Left ventricle myocardium inferior (tissue), 1 donor: ENCODE measurements around the gene VCL. TPM values are rescaled to one million over a fixed set of nuclear protein-coding genes. Genes with fewer than 3 reads are reported as not detected.

Source experiments
- DNase-seq: peaks from one replicate; pipeline ENCODE4 v3.0.0-alpha.2; 2020
- H3K27ac ChIP-seq: fragments of 200-600 bp; replicated peaks from 2 replicates; pipeline ENCODE4 v1.8.0; 2021
- H3K27me3 ChIP-seq: fragments of 200-600 bp; 2 replicates; pipeline ENCODE4 v1.8.0; 2021; ENCODE audit warnings: low read depth
- H3K36me3 ChIP-seq: fragments of 200-600 bp; 2 replicates; pipeline ENCODE4 v1.8.0; 2021
- H3K4me1 ChIP-seq: fragments of 200-600 bp; 2 replicates; pipeline ENCODE4 v1.8.0; 2021
- H3K4me3 ChIP-seq: fragments of 200-600 bp; 2 replicates; pipeline ENCODE4 v1.8.0; 2021; ENCODE audit warnings: mild to moderate bottlenecking, moderate library complexity
- H3K9me3 ChIP-seq: fragments of 200-600 bp; replicated peaks from 2 replicates; pipeline ENCODE4 v1.8.0; 2021
- CTCF ChIP-seq: fragments of 200-600 bp; IDR thresholded peaks from 2 replicates; pipeline ENCODE4 v1.8.0; 2021; ENCODE audit warnings: antibody characterized with exemption, mild to moderate bottlenecking, borderline replicate concordance
- intact Hi-C: fragments of 100-400 bp; cut with micrococcal nuclease; formaldehyde crosslinking; loops from one replicate; pipeline ENCODE4 v1.11.0; 2022
- total RNA-seq: library from RNA; stranded (reverse); fragmentation: NEBNext Ultra II Directional; extraction: Animal tissue kit (Norgen Biotek cat#: 25700); gene quantifications from one replicate; pipeline ENCODE4 v1.2.1, GENCODE V29; 2021
- donor health status: DM: no; HTN: yes; CAD: no; lungs with severe emphysema.

Gene VCL
- total RNA-seq, 1 donor from 2014 or later: 227 TPM

DNA sequence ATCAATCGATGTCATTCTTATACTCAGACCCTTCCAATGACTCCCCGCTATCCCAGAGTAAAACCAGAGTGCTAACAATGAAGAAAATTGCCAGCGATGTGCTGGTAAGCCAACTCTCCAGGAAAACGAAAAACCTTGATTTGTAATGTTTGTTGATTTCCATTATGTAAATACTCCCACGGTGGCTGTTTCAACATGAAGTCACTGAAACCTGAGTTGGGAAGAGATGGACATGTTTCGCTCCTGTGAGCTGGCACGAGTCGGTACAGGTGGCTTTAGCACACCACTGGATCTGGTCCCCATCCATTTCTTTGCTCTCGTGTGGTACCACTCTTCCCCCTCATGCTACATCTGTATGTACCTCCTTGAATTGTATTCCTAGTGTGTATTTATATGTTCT, 99.9 kb downstream of the VCL start:
- no peak overlapping the region for H3K4me3 ChIP-seq
- no peaks in the 10 kb centered on the region for H3K9me3 ChIP-seq
- no peaks in the 10 kb centered on the region for H3K27me3 ChIP-seq
- H3K4me1 ChIP-seq: no peaks in the 10 kb centered on the region
- no peak overlapping the region for H3K27ac ChIP-seq
- TF ChIP-seq CTCF: no peak
- peaks cover 98% of the 10 kb centered on the region for H3K36me3 ChIP-seq
- no peak for DNase-seq
- intact Hi-C loops: no loop called here

DNA sequence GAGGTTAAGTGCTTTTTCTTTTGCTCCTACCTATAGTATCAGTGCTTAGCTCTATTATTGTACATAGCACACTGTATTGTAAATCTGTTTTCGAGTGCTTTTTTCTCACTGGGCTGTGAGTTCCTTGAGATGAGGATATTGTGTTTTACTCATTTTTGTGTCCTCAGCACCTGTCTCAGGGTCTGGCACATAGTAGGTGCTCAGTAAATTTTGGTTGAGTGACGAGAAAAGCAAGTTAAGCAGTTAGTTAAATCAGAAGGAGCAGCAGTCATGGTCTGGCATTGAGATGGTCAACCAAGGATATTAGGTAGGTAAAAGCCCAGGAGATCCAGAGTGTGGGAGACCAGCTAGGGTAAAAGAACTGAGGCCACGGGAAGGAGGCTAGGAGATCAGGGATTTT, 101.5 kb downstream of the VCL start:
- intact Hi-C loops: no loop called here
- DNase-seq: no peak
- Histone ChIP-seq H3K27me3 (no peaks in the 10 kb centered on the region), H3K4me1 (no peaks in the 10 kb centered on the region), H3K36me3 (peaks cover 98% of the 10 kb centered on the region), H3K4me3 (no peak overlapping the region), H3K27ac (no peak overlapping the region), H3K9me3 (no peaks in the 10 kb centered on the region)
- no peak for TF ChIP-seq CTCF

DNA sequence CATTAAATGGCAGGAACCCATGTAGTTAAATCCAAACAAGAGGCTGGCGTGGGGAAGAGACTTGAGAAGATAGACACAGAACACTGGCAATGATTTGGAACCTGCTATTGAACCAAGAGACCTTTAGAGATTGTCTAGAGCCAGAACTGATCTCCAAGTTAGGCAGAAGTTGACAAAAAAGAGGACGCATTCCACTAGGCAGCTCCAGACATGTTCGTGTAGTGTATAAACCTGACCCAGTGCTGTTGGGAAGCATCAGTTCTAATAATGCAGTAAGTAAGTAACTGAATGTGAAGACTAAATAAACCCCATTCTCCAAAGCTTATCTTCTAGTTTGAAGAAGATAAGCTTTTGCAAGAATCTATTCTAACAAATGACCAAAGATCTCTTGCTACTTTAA, 101.9 kb downstream of the VCL start:
- peaks cover 98% of the 10 kb centered on the region for H3K36me3 ChIP-seq
- H3K9me3 ChIP-seq: no peaks in the 10 kb centered on the region
- intact Hi-C loops: no loop called here

DNA sequence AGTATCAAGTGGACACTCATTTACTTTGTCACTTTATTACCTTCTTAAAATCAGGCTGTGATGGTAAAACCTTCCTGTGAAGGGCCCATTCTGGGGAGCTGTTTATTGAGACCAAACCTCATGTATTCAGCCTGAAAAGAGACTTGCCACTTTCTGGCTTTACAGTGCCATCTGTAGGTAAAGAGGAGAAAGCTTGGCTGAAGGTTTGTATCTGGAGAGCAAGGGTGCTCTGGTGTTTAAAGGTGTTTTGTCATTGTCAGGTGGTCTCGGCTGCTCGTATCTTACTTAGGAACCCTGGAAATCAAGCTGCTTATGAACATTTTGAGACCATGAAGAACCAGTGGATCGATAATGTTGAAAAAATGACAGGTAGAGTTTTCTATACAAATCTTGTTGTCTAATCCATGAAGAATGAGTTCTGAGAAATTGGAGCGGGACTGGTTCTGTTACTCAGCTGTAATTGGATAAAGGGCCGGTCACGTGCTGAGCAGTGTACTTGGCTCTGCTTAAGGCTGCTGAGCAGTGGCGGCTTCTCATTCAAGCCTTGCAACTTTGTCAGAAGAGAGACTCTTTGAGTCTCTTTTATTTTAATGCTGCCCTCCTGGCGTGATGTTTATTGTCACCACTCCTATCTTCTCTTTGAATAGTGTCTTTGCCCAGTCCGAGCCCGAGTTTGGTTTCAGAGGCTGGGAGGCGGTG, 105.8 kb downstream of the VCL start:
- Histone ChIP-seq H3K4me1 (peaks cover 2% of the 10 kb centered on the region), H3K36me3 (peaks cover 98% of the 10 kb centered on the region), H3K4me3 (no peak overlapping the region), H3K27ac (no peak overlapping the region), H3K9me3 (no peaks in the 10 kb centered on the region), H3K27me3 (no peaks in the 10 kb centered on the region)
- no peak for DNase-seq
- TF ChIP-seq CTCF: no peak
- intact Hi-C loops: no loop called here

More for the DNA sequence above, 101.9 kb downstream of the VCL start:
- Histone ChIP-seq H3K4me1 (no peaks in the 10 kb centered on the region), H3K27ac (no peak overlapping the region), H3K27me3 (no peaks in the 10 kb centered on the region), H3K4me3 (no peak overlapping the region)
- no peak for DNase-seq
- no peak for TF ChIP-seq CTCF

GRCh38 chr10:74104480-74104879, 106.6 kb downstream of the VCL start:
- TF ChIP-seq CTCF: no peak
- DNase-seq: no peak
- intact Hi-C loops: no loop called here
- peaks cover 98% of the 10 kb centered on the region for H3K36me3 ChIP-seq
- H3K4me3 ChIP-seq: no peak overlapping the region
- H3K4me1 ChIP-seq: peaks cover 3% of the 10 kb centered on the region
- no peaks in the 10 kb centered on the region for H3K9me3 ChIP-seq
- H3K27me3 ChIP-seq: no peaks in the 10 kb centered on the region
- H3K27ac ChIP-seq: no peak overlapping the region
